DMS114 treated with DMSO at 0.1 percent for 48 hours (cell line): Measurements from ENCODE around the gene TMEM176A.
"Not testable (repeated sequence)": the region's sequence is repeated elsewhere in the genome, so short reads cannot be mapped to it uniquely, and the experiment has no call there.

Source experiments
- DNase-seq: peaks from one replicate; lab custom pipeline; 2025; ENCODE audit not compliant: unreplicated experiment; lab: John Stamatoyannopoulos, UW

The TMEM176A gene

GRCh38 chr7:150800581-150801241, at the start of gene TMEM176A:
TSS of gene TMEM176A (plus strand) at chr7:150800769. CDS start at chr7:150801551, 782 bp downstream.
- no peak for DNase-seq

DNA sequence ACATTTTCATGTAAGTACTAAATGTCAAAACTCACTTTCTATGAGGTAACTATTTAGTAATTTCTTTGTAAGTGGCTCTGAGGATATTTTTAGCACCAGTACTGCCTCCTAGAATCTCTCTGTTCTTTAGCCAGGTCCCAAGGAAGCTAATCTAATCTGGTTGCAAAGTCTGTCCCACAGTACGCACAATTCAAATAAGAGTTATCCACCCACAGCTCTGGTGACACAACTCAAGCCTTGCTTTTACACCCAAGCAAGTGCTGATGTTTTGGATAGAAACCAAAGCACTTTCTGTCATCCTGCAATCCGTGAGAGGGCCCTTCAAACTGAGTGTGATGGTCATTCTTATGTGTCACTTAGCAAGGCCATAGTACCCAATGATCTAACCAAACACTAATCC, 48.9 kb upstream of the TMEM176A start:
- DNase-seq: no peak

GRCh38 chr7:150753239-150753638, 47.3 kb upstream of the TMEM176A start:
- no peak for DNase-seq

DNA sequence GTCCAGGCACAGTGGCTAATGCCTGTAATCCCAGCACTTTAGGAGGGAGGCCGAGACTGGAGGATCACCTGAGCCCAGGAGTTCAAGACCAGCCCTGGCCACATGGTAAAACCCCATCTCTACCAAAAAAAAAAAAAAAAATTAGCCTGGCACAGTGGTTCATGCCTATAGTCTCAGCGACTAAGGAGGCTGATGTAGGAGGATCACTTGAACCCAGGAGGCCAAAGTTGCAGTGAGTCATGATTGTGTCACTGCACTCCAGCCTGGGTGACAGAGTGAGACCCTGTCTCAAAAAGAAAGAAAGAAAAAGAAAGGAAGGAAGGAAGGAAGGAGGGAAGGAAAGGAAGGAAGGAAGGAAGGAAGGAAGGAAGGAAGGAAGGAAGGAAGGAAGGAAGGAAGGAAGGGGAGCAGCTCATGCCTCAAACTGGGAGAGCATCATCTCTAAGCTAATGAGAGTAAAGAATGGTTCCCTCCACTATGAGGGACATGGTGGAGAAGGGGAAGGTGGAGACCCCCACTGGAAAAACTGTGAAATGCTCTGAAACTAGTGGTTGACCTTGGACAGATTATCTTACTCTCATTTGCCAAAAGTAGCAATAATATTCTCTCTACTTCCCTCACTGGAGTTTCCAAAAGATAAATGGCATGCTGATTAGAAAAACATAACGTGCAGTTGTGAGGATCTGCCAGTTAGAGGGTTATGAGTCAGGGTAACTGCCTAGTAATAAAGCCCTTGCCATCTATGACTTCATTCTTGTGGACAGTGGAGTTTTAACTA, 46.6 kb upstream of the TMEM176A start:
- DNase-seq: peak; percentile 2

DNA sequence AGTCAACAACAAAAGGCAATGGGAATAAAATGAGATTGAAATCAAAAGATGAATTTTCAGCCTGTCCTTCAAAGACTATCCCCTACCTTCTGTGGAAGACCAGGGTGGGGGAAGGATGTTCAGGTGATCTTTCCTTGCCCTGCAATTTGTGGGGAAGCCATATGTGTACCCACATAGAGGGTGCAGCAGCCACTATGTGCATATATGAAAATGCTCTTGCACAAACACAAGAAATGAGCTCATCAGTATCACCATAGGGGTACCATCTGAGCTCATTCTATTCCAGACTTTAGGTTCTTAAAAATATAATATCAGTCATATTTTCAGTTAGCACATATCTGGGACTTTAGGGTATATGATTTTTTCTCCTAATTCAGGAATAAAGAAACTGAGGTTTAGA, 45.6 kb upstream of the TMEM176A start:
- no peak for DNase-seq

DNA sequence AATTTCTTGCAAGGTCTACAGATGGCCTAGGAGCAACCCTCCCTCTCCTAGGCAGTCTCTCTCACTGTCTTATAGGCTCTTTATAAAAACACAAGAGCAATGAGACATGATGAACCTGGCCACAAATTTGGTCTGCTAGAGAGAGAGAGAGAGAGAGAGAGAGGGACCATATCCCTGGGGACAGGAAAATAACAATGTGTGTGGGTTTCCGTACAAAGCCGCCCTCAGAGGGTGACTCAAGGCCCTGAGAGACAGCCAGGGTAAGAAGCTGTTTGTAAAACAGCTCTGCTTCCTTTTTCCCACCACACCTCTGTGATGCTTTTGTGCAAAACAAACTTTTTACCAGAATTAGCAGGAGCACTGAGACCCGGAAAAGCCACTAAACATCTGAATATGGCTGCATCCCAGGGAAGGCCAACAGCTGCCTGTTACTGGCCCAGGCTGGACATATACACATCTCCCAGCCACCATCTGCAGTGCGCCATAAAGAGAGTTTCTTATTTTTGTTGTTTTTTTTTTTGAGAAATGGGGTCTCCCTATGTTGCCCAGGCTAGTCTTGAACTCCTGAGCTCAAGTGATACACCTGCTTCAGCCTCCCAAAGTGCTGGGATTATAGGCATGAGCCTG, 45.0 kb upstream of the TMEM176A start:
- no peak for DNase-seq

DNA sequence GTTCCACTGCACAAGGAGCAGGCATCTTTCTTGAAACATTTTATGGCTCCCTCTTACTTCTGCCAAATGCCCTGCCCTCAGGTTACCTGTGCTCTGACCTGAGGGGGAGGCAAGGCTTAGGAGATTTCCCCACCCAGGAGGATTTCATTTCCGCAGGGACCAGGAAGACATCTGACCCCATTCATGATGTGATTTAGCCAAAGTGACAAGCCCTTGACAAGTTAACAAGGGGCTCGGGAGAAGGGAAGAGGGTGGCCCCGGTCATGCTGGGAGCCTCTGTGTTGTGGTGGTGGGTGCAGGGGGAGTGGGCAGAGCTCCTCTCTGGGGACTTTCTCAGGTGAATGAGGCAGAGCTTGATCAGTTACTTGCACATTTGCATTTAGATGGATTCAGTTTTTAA, 44.4 kb upstream of the TMEM176A start:
- no peak for DNase-seq

GRCh38 chr7:150756858-150757257, 43.7 kb upstream of the TMEM176A start:
- peak; percentile 7 for DNase-seq

- DNase-seq: no peak
These were observed 41.1 kb upstream of the TMEM176A start for GRCh38 chr7:150759479-150759878.

DNA sequence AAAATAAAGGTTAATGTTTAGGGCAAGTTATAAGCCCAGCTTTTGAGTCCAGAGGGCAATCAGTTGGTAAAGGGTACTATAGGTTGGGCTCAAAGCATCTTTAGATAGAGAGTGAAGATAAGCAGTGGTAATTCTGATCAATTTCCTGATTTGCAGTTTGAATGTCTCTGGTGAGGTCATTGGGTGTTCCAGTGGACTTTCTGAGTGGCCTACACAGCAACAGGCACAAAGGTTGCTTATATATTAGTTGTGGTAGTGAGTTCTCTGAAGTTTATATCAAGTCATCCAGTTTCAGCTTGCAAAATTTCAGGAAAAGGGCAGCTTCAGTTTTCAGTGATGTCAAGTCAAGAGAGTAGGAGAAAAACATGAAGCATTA, 34.2 kb upstream of the TMEM176A start:
- DNase-seq: no peak

DNA sequence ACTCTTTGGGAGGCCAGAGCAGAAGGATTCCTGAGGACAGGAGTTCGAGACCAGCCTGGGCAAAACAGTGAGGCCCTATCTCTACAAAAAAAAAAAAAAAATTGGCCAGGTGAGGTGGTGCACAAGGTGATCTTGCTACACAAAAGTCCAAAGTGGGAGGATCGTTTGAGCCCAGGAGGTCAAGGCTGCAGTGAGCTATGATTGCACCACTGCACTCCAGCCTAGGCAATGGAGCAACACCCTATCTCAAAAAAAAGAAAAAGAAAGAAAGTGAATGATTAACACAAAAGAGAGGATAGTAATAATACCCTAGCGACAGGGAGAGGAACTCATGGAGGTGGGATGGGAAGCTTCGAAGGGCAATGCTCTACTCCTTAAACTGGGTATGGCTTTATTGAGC, 30.8 kb upstream of the TMEM176A start:
- no peak for DNase-seq

DNA sequence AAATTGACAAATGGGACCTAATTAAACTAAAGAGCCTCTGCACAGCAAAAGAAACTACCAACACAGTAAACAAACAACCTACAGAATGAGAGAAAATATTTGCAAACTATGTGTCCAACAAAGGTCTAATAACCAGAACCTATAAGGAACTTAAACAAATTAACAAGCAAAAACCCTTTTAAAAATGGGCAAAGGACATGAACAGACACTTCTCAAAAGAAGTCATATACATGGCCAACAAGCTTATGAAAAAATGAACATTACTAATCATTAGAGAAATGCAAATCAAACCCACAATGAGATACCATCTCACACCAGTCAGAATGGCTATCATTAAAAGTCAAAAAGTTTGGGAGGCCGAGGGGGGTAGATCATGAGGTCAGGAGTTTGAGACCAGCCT, 26.4 kb upstream of the TMEM176A start:
- DNase-seq: not testable (repeated sequence)

GRCh38 chr7:150778014-150778737, 22.4 kb upstream of the TMEM176A start:
- no peak for DNase-seq

GRCh38 chr7:150778738-150779301, 21.7 kb upstream of the TMEM176A start:
- peak; percentile 78 for DNase-seq

GRCh38 chr7:150780292-150780691, 20.3 kb upstream of the TMEM176A start:
- no peak for DNase-seq

GRCh38 chr7:150781103-150781502, 19.5 kb upstream of the TMEM176A start:
- no peak for DNase-seq

- no peak for DNase-seq
These were observed 18.6 kb upstream of the TMEM176A start for GRCh38 chr7:150781961-150782360.

GRCh38 chr7:150784120-150784736, 16.3 kb upstream of the TMEM176A start:
- no peak for DNase-seq

DNA sequence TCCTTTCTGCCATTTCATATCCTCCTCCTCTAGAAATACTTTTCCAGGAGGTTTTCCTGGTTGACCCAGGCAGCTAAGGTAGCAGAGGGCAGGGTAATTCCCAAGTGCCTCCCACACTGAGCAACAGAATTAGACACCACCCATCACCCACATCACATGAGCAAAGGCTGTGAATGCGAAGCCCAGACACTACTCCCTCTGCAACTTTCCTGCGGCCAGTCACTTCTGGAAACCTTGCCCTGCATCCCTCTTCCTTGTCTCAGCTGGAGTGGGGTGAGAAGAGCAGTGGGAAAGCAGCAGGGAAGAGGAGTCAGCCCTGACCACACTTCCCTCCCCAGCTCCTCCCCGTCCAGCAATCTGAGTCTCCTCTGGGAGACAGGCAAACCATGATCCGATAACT, 15.6 kb upstream of the TMEM176A start:
- no peak for DNase-seq

DNA sequence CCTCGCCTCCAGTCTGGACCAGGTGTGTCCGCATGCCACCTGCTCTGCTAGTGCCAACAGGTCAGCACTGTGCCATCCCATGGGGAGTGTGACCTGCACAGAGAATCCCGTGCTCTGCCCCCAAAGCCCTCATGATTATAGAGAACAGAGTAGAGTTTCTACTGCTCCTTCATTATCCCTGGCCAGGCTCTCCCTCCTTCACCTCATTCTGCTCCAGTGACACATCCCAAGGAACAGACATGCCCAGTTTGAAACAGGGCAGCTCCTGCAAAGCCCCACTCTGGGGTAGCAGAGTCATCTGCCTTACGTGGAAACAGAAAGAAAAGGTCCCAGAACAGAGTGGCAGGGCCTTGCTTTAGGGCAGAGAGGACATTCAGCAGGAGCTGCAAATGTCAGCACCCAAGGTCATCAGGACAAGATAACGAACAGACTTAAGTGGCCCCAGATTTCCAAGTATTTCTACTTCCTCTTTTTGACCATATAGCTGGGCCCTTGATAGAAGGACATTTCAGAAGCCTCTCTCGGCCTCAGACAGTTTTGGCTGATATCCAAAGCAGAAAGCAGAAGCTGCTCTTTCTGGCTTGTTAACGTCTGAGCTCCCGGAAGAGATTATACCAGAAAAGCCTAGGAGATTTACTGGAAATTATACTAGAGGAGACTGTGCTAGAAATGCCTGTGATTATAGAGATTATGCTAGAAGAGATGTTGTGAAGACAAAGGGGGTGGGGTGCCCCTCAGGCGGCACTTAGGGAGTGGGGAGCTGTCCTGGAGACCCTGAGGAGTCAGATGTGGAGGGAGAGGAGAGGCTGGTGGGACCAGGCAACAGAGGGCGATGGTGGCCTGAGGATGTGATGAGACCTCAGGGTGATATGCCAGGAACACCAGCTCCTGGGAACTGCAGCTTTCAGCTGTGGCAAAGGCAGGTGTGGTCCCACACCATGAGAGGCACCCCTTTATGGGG, 13.0 kb upstream of the TMEM176A start:
- no peak for DNase-seq
